HEK293 (cell line): ENCODE measurements around the gene HRC.
A peak's percentile ranks its signal among the peaks of the same experiment; 100 is the strongest.

Experiments used
- CTCF ChIA-PET: fragments of 350-600 bp; formaldehyde crosslinking; extraction: SDS; loops from one replicate; lab custom pipeline; 2021; ENCODE audit warnings: antibody characterized with exemption; lab: Yijun Ruan, JAX
- POLR2A ChIA-PET: fragments of 300-600 bp; formaldehyde crosslinking; extraction: SDS; loops from one replicate; lab custom pipeline; 2020; ENCODE audit warnings: antibody characterized with exemption, inconsistent platforms; lab: Yijun Ruan, JAX
- H3K27ac ChIP-seq: fragments of 200-500 bp; sonication (Bioruptor generic); 2 replicates; pipeline ENCODE4 v1.5.1; 2014; ENCODE audit warnings: low read depth, low read length, control low read depth, inconsistent platforms; ENCODE audit errors: extremely low read depth
- H3K36me3 ChIP-seq, 2 experiments: fragments of 200-500 bp in 1 of 2; sonication (Bioruptor generic) in 1 of 2; 1 replicate in 1 of 2; 2 replicates in 1 of 2; pipeline ENCODE4 v1.5.1; 2014 to 2017; ENCODE audit warnings: inconsistent platforms in 2 of 2, low read length in 2 of 2; ENCODE audit not compliant: control insufficient read depth in 2 of 2, insufficient read depth in 1 of 2
- H3K4me1 ChIP-seq: fragments of 200-500 bp; sonication (Bioruptor generic); 2 replicates; pipeline ENCODE4 v1.5.1; 2014; ENCODE audit warnings: mild to moderate bottlenecking, low read length, inconsistent platforms; ENCODE audit not compliant: control insufficient read depth, insufficient read depth
- H3K4me3 ChIP-seq: 2 replicates; pipeline ENCODE4 v1.5.1; 2011; ENCODE audit warnings: low read depth, mild to moderate bottlenecking, control low read depth, low read length, moderate library complexity
- H3K9me3 ChIP-seq: fragments of 200-500 bp; sonication (Bioruptor generic); 2 replicates; pipeline ENCODE4 v1.5.1; 2014; ENCODE audit warnings: low read depth, low read length, inconsistent platforms; ENCODE audit not compliant: control insufficient read depth, insufficient read depth
- EGR2 ChIP-seq: fragments of 450-650 bp; formaldehyde crosslinking; IDR thresholded peaks from 2 replicates; pipeline ENCODE4 v1.5.1; 2016; ENCODE audit warnings: low read depth, missing biosample characterization, missing genetic modification characterization
- FEZF1 ChIP-seq: fragments of 450-650 bp; formaldehyde crosslinking; IDR thresholded peaks from 2 replicates; pipeline ENCODE4 v1.5.1; 2016; ENCODE audit warnings: missing biosample characterization, missing genetic modification characterization
- GLI4 ChIP-seq: fragments of 450-650 bp; formaldehyde crosslinking; IDR thresholded peaks from 2 replicates; pipeline ENCODE4 v1.5.1; 2016; ENCODE audit warnings: missing biosample characterization, missing genetic modification characterization
- IKZF3 ChIP-seq: fragments of 450-650 bp; IDR thresholded peaks from 2 replicates; pipeline ENCODE4 v1.5.0; 2018; ENCODE audit warnings: missing biosample characterization, mild to moderate bottlenecking, missing genetic modification characterization, moderate library complexity
- KLF16 ChIP-seq: fragments of 450-650 bp; formaldehyde crosslinking; IDR thresholded peaks from 2 replicates; pipeline ENCODE4 v1.5.1; 2017; ENCODE audit warnings: missing biosample characterization, missing genetic modification characterization
- SCRT1 ChIP-seq: fragments of 450-650 bp; formaldehyde crosslinking; IDR thresholded peaks from 2 replicates; pipeline ENCODE4 v1.5.1; 2016; ENCODE audit warnings: missing biosample characterization, missing genetic modification characterization, borderline replicate concordance
- ZBTB17 ChIP-seq: fragments of 450-650 bp; formaldehyde crosslinking; IDR thresholded peaks from 2 replicates; pipeline ENCODE4 v1.5.1; 2016; ENCODE audit warnings: missing biosample characterization, missing genetic modification characterization
- ZNF19 ChIP-seq: fragments of 450-650 bp; formaldehyde crosslinking; IDR thresholded peaks from 2 replicates; pipeline ENCODE4; 2016; ENCODE audit warnings: missing biosample characterization, missing genetic modification characterization, low read depth
- ZNF214 ChIP-seq: fragments of 450-650 bp; formaldehyde crosslinking; IDR thresholded peaks from 2 replicates; pipeline ENCODE4 v1.5.1; 2017; ENCODE audit warnings: missing biosample characterization, mild to moderate bottlenecking, missing genetic modification characterization, borderline replicate concordance
- ZNF266 ChIP-seq: fragments of 450-650 bp; formaldehyde crosslinking; IDR thresholded peaks from 2 replicates; pipeline ENCODE4 v1.5.1; 2016; ENCODE audit warnings: missing biosample characterization, missing genetic modification characterization, low read depth
- ZNF274 ChIP-seq, 2 experiments: fragments of 200-500 bp in 1 of 2; fragments of 450-650 bp in 1 of 2; sonication (Bioruptor generic) in 1 of 2; formaldehyde crosslinking in 1 of 2; IDR thresholded peaks; 2 replicates each; pipeline versions ENCODE4 v1.5.1 to v1.6.1; 2014 to 2016; ENCODE audit warnings: borderline replicate concordance in 1 of 2, inconsistent platforms in 1 of 2, low read length in 1 of 2, missing biosample characterization in 1 of 2, missing genetic modification characterization in 1 of 2
- ZNF341 ChIP-seq: fragments of 450-650 bp; formaldehyde crosslinking; IDR thresholded peaks from 2 replicates; pipeline ENCODE4; 2016; ENCODE audit warnings: low read depth, missing biosample characterization, missing genetic modification characterization
- ZNF394 ChIP-seq: fragments of 450-650 bp; formaldehyde crosslinking; IDR thresholded peaks from 2 replicates; pipeline ENCODE4 v1.5.1; 2016; ENCODE audit warnings: missing biosample characterization, missing genetic modification characterization, mild to moderate bottlenecking, moderate library complexity, borderline replicate concordance
- ZNF530 ChIP-seq: fragments of 450-650 bp; formaldehyde crosslinking; IDR thresholded peaks from 2 replicates; pipeline ENCODE4 v1.5.1; 2016; ENCODE audit warnings: low read depth, missing biosample characterization, missing genetic modification characterization
- ZNF548 ChIP-seq: fragments of 450-650 bp; formaldehyde crosslinking; IDR thresholded peaks from 2 replicates; pipeline ENCODE4 v1.5.1; 2016; ENCODE audit warnings: missing biosample characterization, missing genetic modification characterization
- ZNF558 ChIP-seq: fragments of 450-650 bp; formaldehyde crosslinking; IDR thresholded peaks from 2 replicates; pipeline ENCODE4 v1.5.1; 2016; ENCODE audit warnings: missing biosample characterization, missing genetic modification characterization
- ZNF560 ChIP-seq: fragments of 450-650 bp; formaldehyde crosslinking; IDR thresholded peaks from 2 replicates; pipeline ENCODE4 v1.5.1; 2017; ENCODE audit warnings: missing biosample characterization, missing genetic modification characterization, borderline replicate concordance
- ZNF585B ChIP-seq: fragments of 450-650 bp; formaldehyde crosslinking; IDR thresholded peaks from 2 replicates; pipeline ENCODE4 v1.5.1; 2016; ENCODE audit warnings: missing biosample characterization, missing genetic modification characterization
- ZNF660 ChIP-seq: fragments of 450-650 bp; IDR thresholded peaks from 2 replicates; pipeline ENCODE4 v1.5.1; 2018; ENCODE audit warnings: missing biosample characterization, mild to moderate bottlenecking, missing genetic modification characterization
- TF ChIP-seq, protein P1 (sequence below): fragments of 450-650 bp; formaldehyde crosslinking; IDR thresholded peaks from 2 replicates; pipeline ENCODE4 v1.5.1; 2016; ENCODE audit warnings: missing biosample characterization, missing genetic modification characterization
- TF ChIP-seq, protein P2 (sequence below): fragments of 450-650 bp; formaldehyde crosslinking; IDR thresholded peaks from 2 replicates; pipeline ENCODE4 v1.5.1; 2016; ENCODE audit warnings: missing biosample characterization, missing genetic modification characterization
- TF ChIP-seq, protein P3 (sequence below): fragments of 450-650 bp; formaldehyde crosslinking; IDR thresholded peaks from 2 replicates; pipeline ENCODE4 v1.5.0; 2017; ENCODE audit warnings: missing biosample characterization, missing genetic modification characterization, borderline replicate concordance
- TF ChIP-seq, protein P4 (sequence below): fragments of 450-650 bp; formaldehyde crosslinking; IDR thresholded peaks from 2 replicates; pipeline ENCODE4 v1.5.1; 2016; ENCODE audit warnings: missing biosample characterization, missing genetic modification characterization
- TF ChIP-seq, protein P5 (sequence below): fragments of 450-650 bp; formaldehyde crosslinking; IDR thresholded peaks from 2 replicates; pipeline ENCODE4 v1.5.1; 2016; ENCODE audit warnings: missing biosample characterization, missing genetic modification characterization

Gene HRC

DNA sequence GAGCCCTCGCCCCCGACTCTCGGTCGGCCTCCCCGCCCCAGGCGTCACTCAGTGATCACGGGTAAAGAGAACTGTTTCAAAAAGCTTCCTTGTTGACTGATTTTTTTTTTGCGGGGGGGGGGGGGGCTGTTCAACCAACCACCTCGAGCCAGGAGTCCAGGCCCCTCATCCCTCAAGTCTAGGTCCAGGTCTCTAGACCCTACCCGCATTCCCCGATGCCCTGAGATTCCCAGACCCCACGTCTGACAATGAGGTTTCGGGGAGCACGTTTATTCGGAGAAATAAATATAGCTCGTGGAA, 4.3 kb downstream of the HRC start:
- CTCF ChIA-PET, result interaction anchor here (0.6 to 1.7 kb wide), 4 partner anchors 48 to 92 kb away, joined by 5 to 7 read pairs (median 6); no protein-coding TSS in a partner anchor
- no peaks in the 10 kb centered on the region for H3K9me3 ChIP-seq
- peak overlapping the region; percentile 69 for H3K4me3 ChIP-seq
- POLR2A ChIA-PET, result interaction anchor here (1.0 to 3.8 kb wide), 8 partner anchors 11 to 158 kb away, joined by 3 to 27 read pairs (median 10); partner anchors contain the start of genes GYS1, LIN7B, PPFIA3 and RUVBL2
- peak overlapping the region; percentile 29; the same call in 1 of the 2 replicates for H3K27ac ChIP-seq
- TF ChIP-seq, protein P1, sequence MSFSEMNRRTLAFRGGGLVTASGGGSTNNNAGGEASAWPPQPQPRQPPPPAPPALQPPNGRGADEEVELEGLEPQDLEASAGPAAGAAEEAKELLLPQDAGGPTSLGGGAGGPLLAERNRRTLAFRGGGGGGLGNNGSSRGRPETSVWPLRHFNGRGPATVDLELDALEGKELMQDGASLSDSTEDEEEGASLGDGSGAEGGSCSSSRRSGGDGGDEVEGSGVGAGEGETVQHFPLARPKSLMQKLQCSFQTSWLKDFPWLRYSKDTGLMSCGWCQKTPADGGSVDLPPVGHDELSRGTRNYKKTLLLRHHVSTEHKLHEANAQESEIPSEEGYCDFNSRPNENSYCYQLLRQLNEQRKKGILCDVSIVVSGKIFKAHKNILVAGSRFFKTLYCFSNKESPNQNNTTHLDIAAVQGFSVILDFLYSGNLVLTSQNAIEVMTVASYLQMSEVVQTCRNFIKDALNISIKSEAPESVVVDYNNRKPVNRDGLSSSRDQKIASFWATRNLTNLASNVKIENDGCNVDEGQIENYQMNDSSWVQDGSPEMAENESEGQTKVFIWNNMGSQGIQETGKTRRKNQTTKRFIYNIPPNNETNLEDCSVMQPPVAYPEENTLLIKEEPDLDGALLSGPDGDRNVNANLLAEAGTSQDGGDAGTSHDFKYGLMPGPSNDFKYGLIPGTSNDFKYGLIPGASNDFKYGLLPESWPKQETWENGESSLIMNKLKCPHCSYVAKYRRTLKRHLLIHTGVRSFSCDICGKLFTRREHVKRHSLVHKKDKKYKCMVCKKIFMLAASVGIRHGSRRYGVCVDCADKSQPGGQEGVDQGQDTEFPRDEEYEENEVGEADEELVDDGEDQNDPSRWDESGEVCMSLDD, result peak; percentile 12; the same call in 1 of the 2 replicates
- TF ChIP-seq ZBTB17 (tag by site-specific recombination) (no peak), ZNF19 (no peak), ZNF394 (tag by site-specific recombination) (no peak), EGR2 (tag by site-specific recombination) (0 out of 2 replicates have a peak, but pooled peaks have one; percentile 2), ZNF548 (tag by site-specific recombination) (no peak), ZNF341 (tag by site-specific recombination) (peak; percentile 70), ZNF660 (tag by site-specific recombination) (no peak), ZNF266 (tag by site-specific recombination) (no peak), KLF16 (tag by site-specific recombination) (no peak), IKZF3 (tag by site-specific recombination) (no peak), ZNF274 (IDR thresholded peaks at IDR 0.05; ENCODE audit: low read length) (no peak), ZNF274 (tag by site-specific recombination; IDR thresholded peaks at IDR 0.05; ENCODE audit: borderline replicate concordance) (no peak)
- TF ChIP-seq, protein P2, sequence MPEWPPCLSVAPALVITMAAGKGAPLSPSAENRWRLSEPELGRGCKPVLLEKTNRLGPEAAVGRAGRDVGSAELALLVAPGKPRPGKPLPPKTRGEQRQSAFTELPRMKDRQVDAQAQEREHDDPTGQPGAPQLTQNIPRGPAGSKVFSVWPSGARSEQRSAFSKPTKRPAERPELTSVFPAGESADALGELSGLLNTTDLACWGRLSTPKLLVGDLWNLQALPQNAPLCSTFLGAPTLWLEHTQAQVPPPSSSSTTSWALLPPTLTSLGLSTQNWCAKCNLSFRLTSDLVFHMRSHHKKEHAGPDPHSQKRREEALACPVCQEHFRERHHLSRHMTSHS, result no peak
- TF ChIP-seq, all 188 proteins: peak for 3
- Histone ChIP-seq H3K4me1 (peaks cover 6% of the 10 kb centered on the region), H3K36me3 (no peaks in the 10 kb centered on the region)

DNA sequence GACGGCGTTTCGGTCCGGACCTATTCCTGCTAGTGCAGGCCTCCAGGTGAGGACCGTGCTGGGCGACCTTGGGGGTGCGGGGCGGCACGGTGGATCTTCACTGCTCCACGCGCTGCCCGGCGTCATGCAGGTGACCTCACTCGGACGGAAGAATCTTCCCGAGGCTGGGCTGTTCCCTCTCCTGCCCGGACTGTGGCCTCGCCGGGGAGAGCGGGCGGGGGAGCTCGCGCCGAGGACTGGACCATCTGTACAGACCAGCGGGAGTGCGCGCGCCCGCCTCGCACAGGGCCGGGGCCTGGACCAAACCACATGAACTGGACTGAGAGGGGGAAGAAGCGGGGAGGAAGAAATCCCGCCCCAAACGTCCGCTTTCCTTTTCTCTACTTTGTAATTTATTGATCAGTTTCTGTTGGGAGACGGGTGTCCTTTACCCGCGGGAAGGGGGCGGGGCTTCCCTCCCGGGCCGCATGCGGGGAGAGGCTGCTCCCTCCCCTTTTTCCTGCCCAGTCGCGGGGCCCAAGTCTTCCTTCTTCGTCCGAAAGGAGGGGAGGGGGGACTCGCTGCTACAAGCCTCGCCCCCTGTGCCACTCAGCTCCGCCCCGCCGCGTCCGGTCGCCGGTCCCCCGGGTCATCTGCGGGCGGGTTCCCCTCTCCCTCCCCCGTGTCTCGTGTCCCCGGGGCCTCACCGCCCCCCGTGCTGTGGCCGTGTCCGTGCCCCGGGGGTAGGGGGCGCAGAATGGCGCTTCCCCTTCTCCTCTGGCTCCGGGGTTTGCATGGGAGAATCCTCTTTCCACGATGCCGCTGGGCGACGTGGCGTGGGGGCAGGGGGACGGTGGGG, 4.9 kb downstream of the HRC start:
- POLR2A ChIA-PET, result interaction anchor here (0.5 to 3.8 kb wide), 14 partner anchors 8 to 373 kb away, joined by 3 to 27 read pairs (median 6); partner anchors contain the start of genes GYS1, LIN7B, PPFIA3 and PPP1R15A
- peak overlapping the region; percentile 70 for H3K27ac ChIP-seq
- peaks cover 6% of the 10 kb centered on the region for H3K4me1 ChIP-seq
- H3K9me3 ChIP-seq, result no peaks in the 10 kb centered on the region
- H3K36me3 ChIP-seq, result no peaks in the 10 kb centered on the region
- CTCF ChIA-PET, result interaction anchor here (0.6 to 6.6 kb wide), 8 partner anchors 12 to 157 kb away, joined by 3 to 70 read pairs (median 6); partner anchors contain the start of gene RUVBL2
- H3K4me3 ChIP-seq, result peak overlapping the region; percentile 69
- no peak for TF ChIP-seq FEZF1 (tag by site-specific recombination)
- TF ChIP-seq ZNF530, result no peak
- TF ChIP-seq, protein P3, sequence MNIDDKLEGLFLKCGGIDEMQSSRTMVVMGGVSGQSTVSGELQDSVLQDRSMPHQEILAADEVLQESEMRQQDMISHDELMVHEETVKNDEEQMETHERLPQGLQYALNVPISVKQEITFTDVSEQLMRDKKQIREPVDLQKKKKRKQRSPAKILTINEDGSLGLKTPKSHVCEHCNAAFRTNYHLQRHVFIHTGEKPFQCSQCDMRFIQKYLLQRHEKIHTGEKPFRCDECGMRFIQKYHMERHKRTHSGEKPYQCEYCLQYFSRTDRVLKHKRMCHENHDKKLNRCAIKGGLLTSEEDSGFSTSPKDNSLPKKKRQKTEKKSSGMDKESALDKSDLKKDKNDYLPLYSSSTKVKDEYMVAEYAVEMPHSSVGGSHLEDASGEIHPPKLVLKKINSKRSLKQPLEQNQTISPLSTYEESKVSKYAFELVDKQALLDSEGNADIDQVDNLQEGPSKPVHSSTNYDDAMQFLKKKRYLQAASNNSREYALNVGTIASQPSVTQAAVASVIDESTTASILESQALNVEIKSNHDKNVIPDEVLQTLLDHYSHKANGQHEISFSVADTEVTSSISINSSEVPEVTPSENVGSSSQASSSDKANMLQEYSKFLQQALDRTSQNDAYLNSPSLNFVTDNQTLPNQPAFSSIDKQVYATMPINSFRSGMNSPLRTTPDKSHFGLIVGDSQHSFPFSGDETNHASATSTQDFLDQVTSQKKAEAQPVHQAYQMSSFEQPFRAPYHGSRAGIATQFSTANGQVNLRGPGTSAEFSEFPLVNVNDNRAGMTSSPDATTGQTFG (tag by site-specific recombination), result no peak
- TF ChIP-seq ZNF585B, result no peak
- TF ChIP-seq, protein P4, sequence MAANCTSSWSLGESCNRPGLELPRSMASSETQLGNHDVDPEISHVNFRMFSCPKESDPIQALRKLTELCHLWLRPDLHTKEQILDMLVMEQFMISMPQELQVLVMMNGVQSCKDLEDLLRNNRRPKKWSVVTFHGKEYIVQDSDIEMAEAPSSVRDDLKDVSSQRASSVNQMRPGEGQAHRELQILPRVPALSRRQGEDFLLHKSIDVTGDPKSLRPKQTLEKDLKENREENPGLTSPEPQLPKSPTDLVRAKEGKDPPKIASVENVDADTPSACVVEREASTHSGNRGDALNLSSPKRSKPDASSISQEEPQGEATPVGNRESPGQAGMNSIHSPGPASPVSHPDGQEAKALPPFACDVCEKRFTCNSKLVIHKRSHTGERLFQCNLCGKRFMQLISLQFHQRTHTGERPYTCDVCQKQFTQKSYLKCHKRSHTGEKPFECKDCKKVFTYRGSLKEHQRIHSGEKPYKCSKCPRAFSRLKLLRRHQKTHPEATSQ (tag by site-specific recombination), result no peak
- TF ChIP-seq, protein P5, sequence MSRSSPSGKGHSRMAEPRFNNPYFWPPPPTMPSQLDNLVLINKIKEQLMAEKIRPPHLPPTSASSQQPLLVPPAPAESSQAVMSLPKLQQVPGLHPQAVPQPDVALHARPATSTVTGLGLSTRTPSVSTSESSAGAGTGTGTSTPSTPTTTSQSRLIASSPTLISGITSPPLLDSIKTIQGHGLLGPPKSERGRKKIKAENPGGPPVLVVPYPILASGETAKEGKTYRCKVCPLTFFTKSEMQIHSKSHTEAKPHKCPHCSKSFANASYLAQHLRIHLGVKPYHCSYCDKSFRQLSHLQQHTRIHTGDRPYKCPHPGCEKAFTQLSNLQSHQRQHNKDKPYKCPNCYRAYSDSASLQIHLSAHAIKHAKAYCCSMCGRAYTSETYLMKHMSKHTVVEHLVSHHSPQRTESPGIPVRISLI (tag by site-specific recombination), result no peak
- no peak for TF ChIP-seq SCRT1
- TF ChIP-seq ZNF560 (tag by site-specific recombination), result no peak
- no peak for TF ChIP-seq ZNF214 (tag by site-specific recombination)
- no peak for TF ChIP-seq ZNF274 (IDR thresholded peaks at IDR 0.05; ENCODE audit: low read length)
- TF ChIP-seq ZNF274 (tag by site-specific recombination; IDR thresholded peaks at IDR 0.05; ENCODE audit: borderline replicate concordance), result no peak
- TF ChIP-seq GLI4 (tag by site-specific recombination), result no peak
- TF ChIP-seq ZNF558 (tag by site-specific recombination), result no peak
